Measurements from ENCODE around the gene TBC1D3B. TPM values are rescaled to one million over a fixed set of nuclear protein-coding genes. Genes with fewer than 3 reads are reported as not detected.
"Not testable (repeated sequence)": the region's sequence is repeated elsewhere in the genome, so short reads cannot be mapped to it uniquely, and the experiment has no call there.

The TBC1D3B gene
- 27.1 and 30.1 TPM in 2 replicates for total RNA-seq
- long read RNA-seq: 0 reads

GRCh38 chr17:36176536-36176935 is at the start of gene TBC1D3B:
TBC1D3B (minus strand) TSS chr17:36176636; CDS start chr17:36175050, 1,586 bp downstream.
- H3K27ac Mint-ChIP-seq; H3K4me3 Mint-ChIP-seq (ENCODE audit: low read depth); H3K9me3 Mint-ChIP-seq (ENCODE audit: low read depth); DNase-seq (ENCODE audit: low spot score, unreplicated experiment); H3K4me1 Mint-ChIP-seq (ENCODE audit: low read depth); H3K36me3 Mint-ChIP-seq (ENCODE audit: insufficient read depth): not testable (repeated sequence)
- peaks cover 15% of the 10 kb centered on the region for H3K27me3 Mint-ChIP-seq

- H3K9me3 Mint-ChIP-seq (ENCODE audit: low read depth): peaks cover 11% of the 10 kb centered on the region
- not testable (repeated sequence) for DNase-seq (ENCODE audit: low spot score, unreplicated experiment); H3K27ac Mint-ChIP-seq; H3K27me3 Mint-ChIP-seq; H3K4me1 Mint-ChIP-seq (ENCODE audit: low read depth); H3K4me3 Mint-ChIP-seq (ENCODE audit: low read depth); H3K36me3 Mint-ChIP-seq (ENCODE audit: insufficient read depth)
Measured at GRCh38 chr17:36222967-36223366, 46.5 kb upstream of the TBC1D3B start.

- H3K27me3 Mint-ChIP-seq: not testable (repeated sequence)
Measured at GRCh38 chr17:36221581-36222100, 45.2 kb upstream of the TBC1D3B start.

DNA sequence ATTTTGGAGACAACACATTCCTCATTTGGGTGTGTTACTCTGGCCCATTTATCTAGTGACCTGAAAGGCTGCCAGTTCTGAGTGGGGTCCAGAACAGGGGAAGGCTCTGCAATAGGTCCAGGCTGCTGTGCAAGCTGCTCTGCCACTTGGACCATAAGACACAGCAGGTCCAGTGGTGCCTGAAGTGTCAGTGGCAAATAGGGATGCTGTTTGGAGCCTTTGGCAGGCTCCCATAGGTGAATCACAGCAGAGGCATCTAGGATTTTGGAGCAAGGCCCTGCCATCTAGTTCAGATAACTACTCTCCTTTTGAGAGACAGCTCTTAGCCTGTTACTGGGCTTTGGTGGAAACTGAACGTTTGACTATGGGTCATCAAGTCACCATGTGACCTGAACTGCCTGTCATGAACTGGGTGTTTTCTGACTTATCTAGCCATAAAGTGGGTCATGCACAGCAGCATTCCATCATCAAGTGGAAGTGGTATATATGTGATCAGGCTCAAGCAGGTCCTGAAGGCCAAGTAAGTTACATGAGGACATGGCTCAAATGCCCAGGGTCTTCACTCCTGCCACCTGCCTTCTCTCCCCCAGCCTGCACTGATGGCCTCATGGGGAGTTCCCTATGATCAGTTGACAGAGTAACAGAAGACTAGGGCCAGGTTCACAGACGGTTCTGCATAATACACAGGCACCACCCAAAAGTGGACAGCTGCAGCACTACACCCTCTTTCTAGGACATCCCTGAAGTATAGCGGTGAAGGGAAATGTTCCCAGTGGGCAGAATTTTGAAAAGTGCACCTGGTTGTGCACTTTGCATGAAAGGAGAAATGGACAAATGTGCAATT is 44.5 kb upstream of the TBC1D3B start:
- DNase-seq (ENCODE audit: low spot score, unreplicated experiment); H3K27me3 Mint-ChIP-seq; H3K36me3 Mint-ChIP-seq (ENCODE audit: insufficient read depth): not testable (repeated sequence)

More at GRCh38 chr17:36221581-36222100, 45.2 kb upstream of the TBC1D3B start:
- not testable (repeated sequence) for H3K4me3 Mint-ChIP-seq (ENCODE audit: low read depth); H3K27ac Mint-ChIP-seq; H3K36me3 Mint-ChIP-seq (ENCODE audit: insufficient read depth); H3K4me1 Mint-ChIP-seq (ENCODE audit: low read depth); DNase-seq (ENCODE audit: low spot score, unreplicated experiment)
- peaks cover 15% of the 10 kb centered on the region for H3K9me3 Mint-ChIP-seq (ENCODE audit: low read depth)

GRCh38 chr17:36219556-36219955 is 43.1 kb upstream of the TBC1D3B start:
- H3K4me3 Mint-ChIP-seq (ENCODE audit: low read depth); H3K36me3 Mint-ChIP-seq (ENCODE audit: insufficient read depth); DNase-seq (ENCODE audit: low spot score, unreplicated experiment); H3K27me3 Mint-ChIP-seq; H3K27ac Mint-ChIP-seq; H3K4me1 Mint-ChIP-seq (ENCODE audit: low read depth): not testable (repeated sequence)
- peaks cover 15% of the 10 kb centered on the region for H3K9me3 Mint-ChIP-seq (ENCODE audit: low read depth)

More for the DNA sequence above, 44.5 kb upstream of the TBC1D3B start:
- H3K27ac Mint-ChIP-seq; H3K4me1 Mint-ChIP-seq (ENCODE audit: low read depth); H3K4me3 Mint-ChIP-seq (ENCODE audit: low read depth): not testable (repeated sequence)
- H3K9me3 Mint-ChIP-seq (ENCODE audit: low read depth): peaks cover 15% of the 10 kb centered on the region

GRCh38 chr17:36215406-36216308 is 39.2 kb upstream of the TBC1D3B start:
- DNase-seq (ENCODE audit: low spot score, unreplicated experiment); H3K27ac Mint-ChIP-seq; H3K4me1 Mint-ChIP-seq (ENCODE audit: low read depth); H3K36me3 Mint-ChIP-seq (ENCODE audit: insufficient read depth); H3K4me3 Mint-ChIP-seq (ENCODE audit: low read depth): not testable (repeated sequence)
- H3K9me3 Mint-ChIP-seq (ENCODE audit: low read depth): peaks cover 15% of the 10 kb centered on the region
- H3K27me3 Mint-ChIP-seq: peaks cover 28% of the 10 kb centered on the region

- Mint-ChIP-seq H3K4me1 (ENCODE audit: low read depth) (no peaks in the 10 kb centered on the region), H3K9me3 (ENCODE audit: low read depth) (peaks cover 15% of the 10 kb centered on the region), H3K27me3 (peaks cover 30% of the 10 kb centered on the region), H3K4me3 (ENCODE audit: low read depth) (no peak overlapping the region), H3K27ac (no peak overlapping the region), H3K36me3 (ENCODE audit: insufficient read depth) (peaks cover 2% of the 10 kb centered on the region)
- DNase-seq (ENCODE audit: low spot score, unreplicated experiment): no peak
- TF ChIP-seq CTCF (IDR thresholded peaks at IDR 0.05; ENCODE audit: unreplicated experiment): no peak
Measured at GRCh38 chr17:36214918-36215317, 38.5 kb upstream of the TBC1D3B start.

DNA sequence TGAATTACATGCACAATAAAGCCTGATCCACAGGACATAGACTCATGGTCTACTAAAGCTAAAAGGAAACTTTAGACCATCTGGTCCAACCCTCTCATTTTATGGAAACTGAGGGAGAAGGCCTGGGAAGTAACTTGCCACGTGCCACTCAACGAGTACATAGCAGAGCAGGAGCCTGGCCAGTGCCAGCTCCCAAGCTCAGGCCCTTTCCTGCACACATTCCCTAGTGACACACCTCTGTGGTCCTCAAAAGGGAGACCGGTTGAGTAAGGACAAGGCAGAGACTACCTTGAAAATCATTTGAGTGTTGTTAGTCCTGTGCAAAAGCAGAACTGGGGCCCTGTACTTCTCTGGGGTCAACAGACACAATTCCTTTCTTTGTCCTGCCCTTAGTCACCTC is 37.3 kb upstream of the TBC1D3B start:
- Mint-ChIP-seq H3K27ac (no peak overlapping the region), H3K9me3 (ENCODE audit: low read depth) (peaks cover 8% of the 10 kb centered on the region), H3K4me1 (ENCODE audit: low read depth) (no peaks in the 10 kb centered on the region), H3K27me3 (peaks cover 31% of the 10 kb centered on the region), H3K36me3 (ENCODE audit: insufficient read depth) (peaks cover 2% of the 10 kb centered on the region), H3K4me3 (ENCODE audit: low read depth) (no peak overlapping the region)
- TF ChIP-seq CTCF (IDR thresholded peaks at IDR 0.05; ENCODE audit: unreplicated experiment): no peak
- no peak for DNase-seq (ENCODE audit: low spot score, unreplicated experiment)
